C4-2B (cell line): Measurements from ENCODE around the gene PTCH1.

Experiments
- CTCF ChIP-seq: fragments of 450-650 bp; conservative IDR thresholded peaks from 2 replicates; pipeline ENCODE4 v1.5.1; 2017; ENCODE audit warnings: mild to moderate bottlenecking
- ZFX ChIP-seq: fragments of 450-650 bp; IDR thresholded peaks from 2 replicates; pipeline ENCODE4 v1.6.1; 2017

- TF ChIP-seq CTCF (no peak), ZFX (no peak)
Measured at GRCh38 chr9:95561913-95562312, 45.1 kb upstream of the PTCH1 start.
